NCI-H2227 treated with DMSO at 0.1 percent for 48 hours (cell line): Measurements from ENCODE around the gene RSRC1.
"Not testable (repeated sequence)": the region's sequence is repeated elsewhere in the genome, so short reads cannot be mapped to it uniquely, and the experiment has no call there.

ENCODE experiments used
- DNase-seq: peaks from one replicate; lab custom pipeline; 2025; lab: John Stamatoyannopoulos, UW

The RSRC1 gene

GRCh38 chr3:158528076-158528674 is 418.3 kb downstream of the RSRC1 start:
- no peak for DNase-seq

- no peak for DNase-seq
These were observed 421.4 kb downstream of the RSRC1 start for GRCh38 chr3:158531334-158531733.

DNA sequence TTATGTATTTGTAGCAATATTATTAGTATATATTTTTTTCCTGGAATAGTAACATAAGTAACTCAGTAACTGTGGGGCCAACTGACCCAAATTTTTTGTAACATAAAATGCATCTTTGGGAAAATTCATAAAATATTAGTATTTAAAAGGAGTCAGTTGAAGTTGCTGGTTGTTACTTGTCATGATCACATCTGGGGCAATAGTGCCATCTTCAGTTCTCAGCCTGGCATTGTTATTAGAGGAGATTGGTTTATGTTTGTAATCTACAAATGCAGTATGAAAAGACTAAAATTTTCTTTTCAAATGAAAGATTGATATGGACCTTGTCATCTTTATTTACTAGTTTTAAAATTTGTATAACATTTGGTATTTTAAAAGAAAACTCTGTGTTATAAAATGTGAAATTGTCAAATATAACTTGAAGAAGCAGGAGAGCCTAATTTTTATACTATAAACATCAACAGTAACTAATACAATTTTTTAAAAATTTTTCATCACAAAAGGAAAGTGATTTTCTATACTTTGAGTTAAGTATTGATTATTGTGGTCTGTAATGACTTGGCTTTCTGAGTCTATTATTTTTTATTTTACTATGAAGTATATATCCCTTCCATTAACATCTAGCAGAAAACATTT is 422.3 kb downstream of the RSRC1 start:
- peak; percentile 29 for DNase-seq

DNA sequence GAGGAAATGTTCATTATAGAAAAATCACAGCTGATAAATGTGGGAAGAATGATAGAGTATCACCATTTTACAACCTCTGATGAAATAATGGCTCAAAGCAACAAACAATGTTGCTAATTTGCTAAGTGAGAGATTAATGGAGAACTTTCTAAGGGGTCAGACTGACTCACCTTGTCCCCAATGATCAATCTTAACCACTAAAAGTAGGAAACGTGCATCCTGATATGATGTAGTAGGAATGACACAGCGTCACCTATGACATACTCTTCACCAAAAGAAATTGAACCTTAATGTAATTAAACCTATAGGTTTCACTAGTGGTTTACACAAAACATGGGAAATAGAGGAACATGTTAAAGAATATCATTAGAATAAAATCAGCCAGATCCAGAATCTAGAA is 426.0 kb downstream of the RSRC1 start:
- DNase-seq, result no peak

DNA sequence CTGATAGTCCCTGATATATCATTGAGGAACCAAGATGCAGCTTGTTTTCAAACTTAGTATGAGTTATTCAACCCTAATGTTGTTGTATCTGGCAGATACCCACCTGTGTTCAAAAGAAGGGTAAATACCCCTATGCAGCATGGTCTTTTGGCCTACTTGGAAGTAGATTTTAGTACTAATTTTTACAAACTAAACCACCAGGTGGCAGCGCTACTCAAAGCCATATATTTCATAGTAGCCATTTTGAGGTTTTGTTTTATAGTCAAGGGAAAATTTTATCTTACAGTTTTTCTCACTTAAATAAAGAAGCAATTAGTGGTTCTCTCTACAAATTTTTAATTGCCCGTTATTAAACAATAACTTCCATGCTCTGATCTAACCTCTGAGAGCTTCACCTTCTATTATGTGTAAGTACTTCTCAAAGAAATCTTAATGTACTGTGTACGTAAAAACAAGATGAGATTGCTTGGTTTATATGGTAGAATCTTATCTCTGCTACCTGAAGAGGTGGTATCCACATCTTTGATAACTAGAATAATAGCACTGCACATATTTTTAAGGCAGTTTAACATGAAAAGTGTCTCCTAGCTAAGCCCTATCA is 429.6 kb downstream of the RSRC1 start:
- DNase-seq, result peak; percentile 18

GRCh38 chr3:158540066-158540465 is 430.2 kb downstream of the RSRC1 start:
- DNase-seq, result no peak

DNA sequence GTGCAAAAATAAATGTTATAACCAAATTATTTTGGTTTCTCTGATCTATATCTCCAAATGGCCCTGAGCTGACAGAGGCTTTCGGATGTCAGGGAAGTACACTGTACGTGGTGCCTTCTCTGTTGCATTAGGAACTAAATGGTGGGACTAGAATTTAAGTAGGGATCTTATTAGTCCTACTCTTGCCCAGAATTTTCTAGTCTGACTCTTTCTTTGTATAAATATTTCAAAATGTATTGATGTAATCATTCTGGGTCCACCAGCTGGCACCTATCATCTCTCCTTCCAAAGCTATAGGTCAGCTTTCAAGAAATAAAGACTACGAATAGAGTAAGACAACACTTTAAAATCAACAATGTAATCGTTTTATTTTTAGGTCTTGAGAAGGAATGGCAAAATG is 438.8 kb downstream of the RSRC1 start:
- no peak for DNase-seq

- not testable (repeated sequence) for DNase-seq
These were observed 440.0 kb downstream of the RSRC1 start for GRCh38 chr3:158549938-158550337.

DNA sequence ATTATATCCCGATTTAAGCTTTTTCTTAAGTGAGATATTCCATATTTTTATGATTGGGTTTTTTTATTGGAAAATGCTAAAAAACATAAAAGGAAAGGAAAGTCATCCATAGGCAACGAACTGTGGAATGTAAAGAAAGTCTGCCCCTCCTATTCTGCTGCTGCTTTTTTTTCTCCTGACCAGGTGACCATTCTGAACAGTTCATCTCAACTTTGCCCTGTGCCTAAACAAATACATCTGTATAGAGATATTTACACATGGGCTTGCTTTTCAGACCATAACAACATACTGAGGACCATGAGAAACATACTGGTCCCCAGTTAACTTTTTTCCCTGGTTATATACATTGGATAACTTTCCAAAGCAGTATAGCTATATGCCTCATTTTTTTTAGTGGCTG is 442.2 kb downstream of the RSRC1 start:
- no peak for DNase-seq

DNA sequence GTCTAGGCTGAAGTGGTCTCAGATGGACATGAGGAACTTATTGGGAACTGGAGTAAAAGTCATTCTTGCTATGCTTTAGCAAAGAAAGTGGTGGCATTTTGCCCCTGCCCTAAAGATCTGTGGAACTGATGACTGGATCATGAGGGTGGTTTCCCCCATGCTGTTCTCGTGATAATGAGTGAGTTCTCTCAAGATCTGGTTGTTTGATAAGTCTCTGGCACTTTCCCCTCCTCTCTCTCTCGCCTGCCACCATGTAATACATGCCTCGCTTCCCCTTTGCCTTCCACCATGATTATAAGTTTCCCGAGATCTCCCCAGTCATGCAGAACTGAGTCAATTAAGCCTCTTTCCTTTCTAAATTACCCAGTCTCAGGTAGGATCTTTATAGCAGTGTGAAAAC is 449.6 kb downstream of the RSRC1 start:
- no peak for DNase-seq

DNA sequence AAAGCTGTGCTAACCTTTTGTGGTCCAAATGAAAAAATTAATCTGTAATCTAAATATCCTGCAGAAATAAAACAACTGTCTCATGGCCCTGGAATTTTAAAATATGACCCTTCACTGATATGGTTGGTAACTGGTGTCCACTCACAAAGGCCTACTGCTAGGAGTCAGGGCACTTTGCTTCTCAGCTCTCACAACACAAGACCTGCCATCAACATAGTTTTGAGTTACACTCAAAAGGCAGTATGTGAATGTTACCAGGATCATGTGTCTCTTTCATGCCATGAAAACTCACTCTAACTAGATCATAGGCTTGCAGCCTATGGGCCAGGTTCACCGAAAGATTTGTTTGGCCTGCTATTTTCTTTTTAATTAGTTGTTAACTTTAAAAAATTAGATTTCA is 451.1 kb downstream of the RSRC1 start:
- no peak for DNase-seq

GRCh38 chr3:158562674-158563073 is 452.8 kb downstream of the RSRC1 start:
- DNase-seq, result no peak

- DNase-seq, result no peak
These were observed 453.2 kb downstream of the RSRC1 start for GRCh38 chr3:158563076-158563475.

DNA sequence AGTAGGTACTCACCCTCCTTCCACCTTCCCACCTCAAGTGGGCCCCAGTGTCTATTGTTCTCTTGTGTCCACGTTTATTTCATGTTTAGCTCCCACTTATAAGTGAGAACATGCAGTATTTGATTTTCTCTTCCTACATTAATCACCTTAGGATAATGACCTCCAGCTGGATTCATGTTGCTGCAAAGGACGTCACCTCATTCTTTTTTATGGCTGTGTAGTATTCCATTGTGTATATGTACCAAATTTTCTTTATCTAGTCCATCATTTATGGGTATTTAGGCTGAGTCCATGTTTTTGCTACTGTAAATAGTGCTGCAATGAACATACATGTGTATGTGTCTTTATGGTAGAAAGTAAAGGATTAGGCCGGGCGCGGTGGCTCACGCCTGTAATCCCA is 455.2 kb downstream of the RSRC1 start:
- DNase-seq, result no peak

- DNase-seq, result no peak
These were observed 458.9 kb downstream of the RSRC1 start for GRCh38 chr3:158568784-158569183.

GRCh38 chr3:158569794-158570193 is 459.9 kb downstream of the RSRC1 start:
- DNase-seq, result no peak

DNA sequence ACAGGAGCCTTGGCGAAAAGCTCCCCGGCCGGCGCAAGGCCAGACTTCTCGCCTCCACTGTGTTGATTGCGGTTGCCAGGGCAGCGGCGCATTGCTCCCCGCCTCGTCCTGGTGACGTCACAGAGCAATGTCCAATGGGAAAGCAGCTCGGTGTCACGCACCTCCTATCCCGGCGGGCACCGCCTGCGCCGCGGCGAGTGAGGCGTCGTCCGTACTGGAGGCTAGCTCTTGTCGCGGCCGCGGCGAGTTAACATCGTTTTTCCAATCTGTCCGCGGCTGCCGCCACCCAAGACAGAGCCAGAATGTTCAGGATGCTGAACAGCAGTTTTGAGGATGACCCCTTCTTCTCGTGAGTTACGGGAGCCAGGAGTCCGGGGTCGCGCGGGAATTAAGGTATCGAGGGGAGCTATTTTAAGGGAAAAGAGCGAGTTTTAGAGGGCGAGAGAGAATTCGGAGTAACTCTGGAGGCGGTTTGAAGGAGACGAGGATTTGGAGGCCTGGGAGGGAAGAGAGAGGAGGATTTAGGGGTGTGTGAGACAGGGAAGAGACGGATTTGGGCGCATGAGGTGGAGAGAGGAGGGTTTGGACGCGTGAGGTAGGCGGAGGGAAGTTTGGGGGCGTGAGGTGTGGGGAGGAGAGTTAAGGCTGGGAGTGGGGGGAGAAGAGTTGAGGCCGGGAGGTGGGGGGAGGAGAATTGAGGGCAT is 461.3 kb downstream of the RSRC1 start, which contains the start of gene MLF1:
MLF1 (plus strand) TSS at position 196 of the 704 bp plus-strand sequence; CDS start at position 303, 107 bp downstream.
- DNase-seq, result peak; percentile 72

GRCh38 chr3:158571969-158572765 is 462.3 kb downstream of the RSRC1 start:
- DNase-seq, result no peak

DNA sequence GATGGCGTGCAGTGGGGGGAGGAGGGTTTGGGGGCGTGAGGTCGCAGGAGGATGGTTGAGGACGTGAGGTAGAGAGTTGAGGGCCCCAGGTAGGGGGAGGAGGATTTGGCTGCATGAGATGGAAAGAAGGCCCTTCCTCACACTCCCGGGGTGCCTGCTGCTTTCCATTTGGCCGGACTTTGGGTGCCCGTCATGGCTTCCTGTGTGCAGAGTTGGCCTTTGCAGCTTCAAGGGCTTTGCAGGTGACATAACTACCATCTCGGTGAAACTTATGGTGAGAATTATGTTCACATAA is 462.8 kb downstream of the RSRC1 start:
- DNase-seq, result no peak

- DNase-seq, result no peak
These were observed 463.8 kb downstream of the RSRC1 start for GRCh38 chr3:158573714-158574113.

- DNase-seq, result no peak
These were observed 464.8 kb downstream of the RSRC1 start for GRCh38 chr3:158574646-158575045.

GRCh38 chr3:158590223-158590622 is 480.3 kb downstream of the RSRC1 start:
- no peak for DNase-seq
